K562 (cell line): Measurements from ENCODE around the gene CRKL. TPM values are rescaled to one million over a fixed set of nuclear protein-coding genes. Genes with fewer than 3 reads are reported as not detected.

Experiments
- ATAC-seq: fragments of 200-7000 bp; cut with Tn5 transposase; 3 replicates; pipeline ENCODE4 v1.9.1; 2020; ENCODE audit warnings: moderate library complexity
- BruUV-seq: library from RNA; stranded (reverse); fragments of 400-500 nt; replicated peaks from 2 replicates; lab custom pipeline; 2021; lab: Mats Ljungman, UMichigan
- CTCF ChIA-PET: fragments of 300-600 bp; formaldehyde crosslinking; extraction: SDS; loops from one replicate; lab custom pipeline; 2021; ENCODE audit warnings: low intra/inter-chr PET ratio; lab: Yijun Ruan, JAX
- POLR2A ChIA-PET: fragments of 300-600, 350-650 bp; sonication (Branson Sonifier 250); formaldehyde crosslinking; extraction: SDS; loops from one replicate; lab custom pipeline; 2021; ENCODE audit warnings: antibody characterized with exemption, inconsistent platforms; lab: Yijun Ruan, JAX
- DNase-seq, 4 experiments: peaks; one replicate each; pipeline versions ENCODE4 v3.0.0 to v3.0.0-alpha.2; 2011 to 2018; ENCODE audit warnings: low spot score in 3 of 4, mixed read lengths in 3 of 4; ENCODE audit errors: extremely low read depth in 1 of 4
- FAIRE-seq: peaks from 2 replicates; lab custom pipeline; 2011; peaks lifted over from hg19 to GRCh38; lab: Jason Lieb, UNC
- H2AFZ ChIP-seq: 2 replicates; pipeline ENCODE4 v1.6.0; 2011; ENCODE audit warnings: low read depth, low read length, control low read depth, inconsistent platforms
- H3K27ac ChIP-seq: fragments of 200-600 bp; 3 replicates; pipeline ENCODE4 v1.8.0; 2011; ENCODE audit warnings: low read depth, mild to moderate bottlenecking, control low read depth, inconsistent platforms, low read length, moderate library complexity, mixed read lengths; ENCODE audit errors: extremely low read depth
- H3K27me3 ChIP-seq, 2 experiments: fragments of 300-600 bp in 1 of 2; 2 replicates in 1 of 2; 3 replicates in 1 of 2; pipeline versions ENCODE4 v1.6.0 to v1.8.0; 2011; ENCODE audit warnings: inconsistent platforms in 2 of 2, low read length in 2 of 2, mild to moderate bottlenecking in 1 of 2, mixed read lengths in 1 of 2, moderate library complexity in 1 of 2; ENCODE audit not compliant: control insufficient read depth in 2 of 2, insufficient read depth in 2 of 2
- H3K36me3 ChIP-seq: fragments of 300-600 bp; 3 replicates; pipeline ENCODE4 v1.8.0; 2011; ENCODE audit warnings: mild to moderate bottlenecking, low read length, inconsistent platforms; ENCODE audit not compliant: control insufficient read depth, insufficient read depth
- H3K4me1 ChIP-seq, 2 experiments: fragments of 200-600 bp in 1 of 2; replicated peaks in 1 of 2; 2 replicates in 1 of 2; 3 replicates in 1 of 2; pipeline versions ENCODE4 v1.5.1 to v1.8.0; 2011; ENCODE audit warnings: inconsistent platforms in 2 of 2, low read length in 2 of 2, mild to moderate bottlenecking in 1 of 2, mixed read lengths in 1 of 2, moderate library complexity in 1 of 2; ENCODE audit not compliant: control insufficient read depth in 2 of 2, insufficient read depth in 2 of 2
- H3K4me2 ChIP-seq: 2 replicates; pipeline ENCODE4 v1.6.1; 2011; ENCODE audit warnings: low read length, control low read depth, inconsistent platforms, mixed read lengths; ENCODE audit not compliant: insufficient read depth
- H3K4me3 ChIP-seq: fragments of 200-600 bp; sonication (generic), shearing (Covaris generic); 2 replicates; pipeline ENCODE4 v1.5.1; 2016; ENCODE audit warnings: control low read depth, inconsistent platforms
- H3K79me2 ChIP-seq: fragments of 200-600 bp; 3 replicates; pipeline ENCODE4 v1.8.0; 2011; ENCODE audit warnings: low read length, inconsistent platforms; ENCODE audit not compliant: control insufficient read depth, insufficient read depth
- H3K9ac ChIP-seq, 2 experiments: 2 replicates each; pipeline versions ENCODE4 v1.6.0 to v1.6.1; 2011; ENCODE audit warnings: low read depth in 2 of 2, low read length in 2 of 2, control low read depth in 1 of 2, inconsistent platforms in 1 of 2, mild to moderate bottlenecking in 1 of 2, mixed read lengths in 1 of 2; ENCODE audit not compliant: insufficient read depth in 1 of 2
- H3K9me1 ChIP-seq: one replicate; pipeline ENCODE4 v1.6.0; 2011; ENCODE audit warnings: inconsistent platforms, mild to moderate bottlenecking, low read length, moderate library complexity; ENCODE audit not compliant: control insufficient read depth, insufficient read depth
- H3K9me3 ChIP-seq: replicated peaks from 2 replicates; pipeline ENCODE4 v1.5.1; 2011; ENCODE audit warnings: low read depth, low read length, inconsistent platforms; ENCODE audit not compliant: control insufficient read depth, insufficient read depth
- H4K20me1 ChIP-seq: replicated peaks from 2 replicates; pipeline ENCODE4 v1.6.1; 2011; ENCODE audit warnings: low read length, inconsistent platforms, mixed read lengths; ENCODE audit not compliant: control insufficient read depth, insufficient read depth
- HOXB6 ChIP-seq: fragments of 250-450 bp; sonication (Bioruptor Pico); IDR thresholded peaks from 2 replicates; pipeline ENCODE4 v1.5.1; 2022; ENCODE audit warnings: mild to moderate bottlenecking, borderline replicate concordance
- MBD1 ChIP-seq: fragments of 250-450 bp; sonication (Bioruptor Pico); IDR thresholded peaks from 2 replicates; pipeline ENCODE4 v1.8.0; 2022; ENCODE audit warnings: inconsistent platforms
- SAFB2 ChIP-seq: fragments of 200-400 bp; formaldehyde crosslinking; IDR thresholded peaks from 2 replicates; pipeline ENCODE4 v1.6.1; 2018; ENCODE audit warnings: borderline replicate concordance, low read length, low read depth, moderate library complexity; ENCODE audit not compliant: severe bottlenecking
- SIRT6 ChIP-seq: IDR thresholded peaks from one replicate; pipeline ENCODE4 v1.6.1; 2012; ENCODE audit warnings: low read depth, mild to moderate bottlenecking, control low read depth, inconsistent platforms, low read length, moderate library complexity
- TEAD2 ChIP-seq: fragments of 450-650 bp; IDR thresholded peaks from 2 replicates; pipeline ENCODE4 v1.6.1; 2016; ENCODE audit warnings: missing genetic modification characterization, control low read depth, missing compliant biosample characterization
- THRAP3 ChIP-seq: fragments of 450-650 bp; IDR thresholded peaks from 2 replicates; pipeline ENCODE4 v1.6.1; 2016; ENCODE audit warnings: mild to moderate bottlenecking, inconsistent platforms, borderline replicate concordance
- UBTF ChIP-seq, 2 experiments: IDR thresholded peaks; 2 replicates each; pipeline ENCODE4 v1.6.1; 2012; ENCODE audit warnings: improper control_type of control experiment in 2 of 2, low read depth in 2 of 2, low read length in 2 of 2, borderline replicate concordance in 1 of 2
- YY1 ChIP-seq, 3 experiments: IDR thresholded peaks; 2 replicates each; pipeline ENCODE4 v1.6.1; 2011; ENCODE audit warnings: low read length in 2 of 3, mild to moderate bottlenecking in 2 of 3, moderate library complexity in 2 of 3, borderline replicate concordance in 1 of 3, control low read depth in 1 of 3, low read depth in 1 of 3; ENCODE audit not compliant: insufficient read depth in 3 of 3, insufficient replicate concordance in 2 of 3, control insufficient read depth in 1 of 3, insufficient read length in 1 of 3; ENCODE audit errors: extremely low read depth in 1 of 3
- ZNF347 ChIP-seq: fragments of 450-650 bp; formaldehyde crosslinking; IDR thresholded peaks from 2 replicates; pipeline ENCODE4 v1.4.0; 2020; ENCODE audit warnings: low read depth, mild to moderate bottlenecking, moderate library complexity
- ZNF77 ChIP-seq: fragments of 250-450 bp; sonication (Bioruptor Pico); IDR thresholded peaks from 2 replicates; pipeline ENCODE4 v1.5.0; 2020
- WGBS: fragments of 100-300 bp; shearing (Covaris generic); methylation state at CpG from one replicate; pipeline ENCODE4 v1.1.6; 2016; ENCODE audit warnings: low coverage, mixed read lengths; ENCODE audit not compliant: insufficient coverage; ENCODE audit errors: missing lambda C conversion rate; 5-methylcytosine and 5-hydroxymethylcytosine counted together
- in situ Hi-C: fragments of 300-500 bp; cut with MboI; formaldehyde crosslinking; loops from 4 replicates; pipeline ENCODE4 v1.15.0; 2018; ENCODE audit warnings: inconsistent platforms, mixed read lengths
- intact Hi-C: fragments of 100-400 bp; cut with micrococcal nuclease; formaldehyde crosslinking; loops from 2 replicates; pipeline ENCODE4 v1.14.2; 2022
- polyA plus RNA-seq, 8 experiments: library from polyadenylated mRNA; depleted of rRNA in 4 of 8; stranded (reverse) in 5 of 8; unstranded in 3 of 8; fragments of >200 nt; fragmentation: Nextera tagmentation in 2 of 8; fragmentation: Illumina TruSeq in 1 of 8; extraction: Ambion mirVana in 2 of 8; extraction: Trizol in 1 of 8; gene quantifications; 2 replicates each; pipeline versions ENCODE4 v1.2.1 to v1.2.3, GENCODE V29; 2011 to 2014; ENCODE audit warnings: inconsistent platforms in 1 of 8, missing spikeins in 1 of 8
- total RNA-seq, 7 experiments: library from RNA; depleted of rRNA in 6 of 7; stranded (reverse); fragments of >200 nt in 6 of 7; fragmentation: Illumina TruSeq in 2 of 7; extraction: Trizol in 2 of 7; gene quantifications; 2 replicates each; pipeline versions ENCODE4 v1.2.1 to v1.2.3, GENCODE V29; 2011 to 2021; ENCODE audit warnings: low replicate concordance in 1 of 7
- TF ChIP-seq, protein P1 (sequence below), 2 experiments: fragments of 450-650 bp in 1 of 2; sonication (generic) in 1 of 2; formaldehyde crosslinking in 1 of 2; IDR thresholded peaks in 1 of 2; conservative IDR thresholded peaks in 1 of 2; 2 replicates each; pipeline versions ENCODE4 v1.6.1 to v1.8.1; 2016 to 2023; ENCODE audit warnings: mild to moderate bottlenecking in 2 of 2, moderate library complexity in 2 of 2, inconsistent platforms in 1 of 2, missing genetic modification reagents in 1 of 2
- TF ChIP-seq, protein P2 (sequence below): IDR thresholded peaks from 2 replicates; pipeline ENCODE4 v1.6.1; 2016; ENCODE audit warnings: missing genetic modification characterization, missing compliant biosample characterization

CRKL gene
- total and polyA plus RNA-seq, 9 of the 15 experiments (the other 6 are each of a cell fraction or from before 2014, with no cell fraction given), result 100 to 263 (median 124) TPM

DNA sequence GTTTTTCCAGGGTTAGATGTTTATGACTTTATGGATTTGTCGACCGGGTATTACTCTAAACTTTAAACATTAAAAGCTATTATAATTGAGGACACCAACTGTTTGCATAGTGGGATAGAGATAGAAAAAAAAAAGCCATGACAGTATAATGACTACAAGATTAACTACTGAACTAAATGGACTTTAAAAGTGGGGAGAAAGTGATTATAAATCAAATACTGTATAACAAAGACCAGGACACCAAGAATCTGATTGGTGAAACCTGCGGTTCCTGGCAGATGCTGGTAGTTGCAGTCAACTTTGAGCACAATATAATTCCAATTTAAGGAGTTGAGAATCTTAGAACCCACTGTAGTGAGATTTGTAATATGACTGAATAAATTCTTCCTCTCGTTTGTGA is 2.5 kb downstream of the CRKL start (continued):
- TF ChIP-seq MBD1 (CRISPR knock-in tag), result no peak

GRCh38 chr22:20920881-20921203 is 3.6 kb downstream of the CRKL start:
- ChIA-PET POLR2A (interaction anchor here (0.6 to 64.4 kb wide), 20 partner anchors 3 to 145 kb away, joined by 3 to 1556 read pairs (median 5); partner anchors contain the start of genes AIFM3, CRKL, LZTR1 and PI4KA), CTCF (no interaction called here)
- no TSS peak for BruUV-seq
- Histone ChIP-seq H2AFZ (no peak overlapping the region), H3K36me3 (peaks cover 62% of the 10 kb centered on the region), H3K9ac (peak overlapping the region; percentile 77 to 92; a peak in 3 of 4 replicates), H3K4me1 (peaks cover 41 to 56% of the 10 kb centered on the region in 2 experiments), H3K9me3 (no peaks in the 10 kb centered on the region), H3K79me2 (peaks cover 94% of the 10 kb centered on the region), H3K4me2 (peak overlapping the region; percentile 91), H3K27ac (peak overlapping the region; percentile 3), H3K4me3 (peak overlapping the region; percentile 67), H3K27me3 (no peaks in the 10 kb centered on the region), H3K9me1 (no peaks in the 10 kb centered on the region), H4K20me1 (peaks cover 77% of the 10 kb centered on the region)
- FAIRE-seq, result no peak
- intact Hi-C loops, result loop anchor here (2.0 kb wide), 1 partner anchor 22 kb away; no protein-coding TSS in a partner anchor
- 12% methylated on average over 3 of the region's 3 CpGs for whole genome bisulfite sequencing
- in situ Hi-C loops, result no loop called here
- no peak for DNase-seq
- no peak for ATAC-seq
- peak; percentile 76; the same call in 1 of the 2 replicates for TF ChIP-seq HOXB6
- TF ChIP-seq, protein P1, sequence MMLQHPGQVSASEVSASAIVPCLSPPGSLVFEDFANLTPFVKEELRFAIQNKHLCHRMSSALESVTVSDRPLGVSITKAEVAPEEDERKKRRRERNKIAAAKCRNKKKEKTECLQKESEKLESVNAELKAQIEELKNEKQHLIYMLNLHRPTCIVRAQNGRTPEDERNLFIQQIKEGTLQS (IDR thresholded peaks at IDR 0.05), result no peak
- TF ChIP-seq, protein P1 (CRISPR knock-in tag; conservative IDR thresholded peaks at IDR 0.05), result 0 out of 2 replicates have a peak, but pooled peaks have one; percentile 49
- no peak for TF ChIP-seq SAFB2
- no peak for TF ChIP-seq ZNF77 (CRISPR knock-in tag)
- TF ChIP-seq, protein P2, sequence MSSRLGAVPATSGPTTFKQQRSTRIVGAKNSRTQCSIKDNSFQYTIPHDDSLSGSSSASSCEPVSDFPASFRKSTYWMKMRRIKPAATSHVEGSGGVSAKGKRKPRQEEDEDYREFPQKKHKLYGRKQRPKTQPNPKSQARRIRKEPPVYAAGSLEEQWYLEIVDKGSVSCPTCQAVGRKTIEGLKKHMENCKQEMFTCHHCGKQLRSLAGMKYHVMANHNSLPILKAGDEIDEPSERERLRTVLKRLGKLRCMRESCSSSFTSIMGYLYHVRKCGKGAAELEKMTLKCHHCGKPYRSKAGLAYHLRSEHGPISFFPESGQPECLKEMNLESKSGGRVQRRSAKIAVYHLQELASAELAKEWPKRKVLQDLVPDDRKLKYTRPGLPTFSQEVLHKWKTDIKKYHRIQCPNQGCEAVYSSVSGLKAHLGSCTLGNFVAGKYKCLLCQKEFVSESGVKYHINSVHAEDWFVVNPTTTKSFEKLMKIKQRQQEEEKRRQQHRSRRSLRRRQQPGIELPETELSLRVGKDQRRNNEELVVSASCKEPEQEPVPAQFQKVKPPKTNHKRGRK, result no peak
- TF ChIP-seq YY1 (IDR thresholded peaks at IDR 0.05; ENCODE audit: borderline replicate concordance in 1 of 3, control insufficient read depth in 1 of 3, extremely low read depth in 1 of 3, insufficient read depth in 3 of 3, insufficient read length in 1 of 3, insufficient replicate concordance in 2 of 3, low read depth in 1 of 3, low read length in 2 of 3), result no peak
- TF ChIP-seq THRAP3, result no peak
- no peak for TF ChIP-seq TEAD2 (tag)
- TF ChIP-seq SIRT6, result no peak
- peak in 1 of 2 experiments; percentile 73; a peak in 1 of 4 replicates for TF ChIP-seq UBTF (IDR thresholded peaks at IDR 0.05; ENCODE audit: borderline replicate concordance in 1 of 2, low read depth in 2 of 2, low read length in 2 of 2)
- TF ChIP-seq ZNF347 (CRISPR knock-in tag), result no peak
